Measurements from ENCODE around the gene SYT1. TPM values are rescaled to one million over a fixed set of nuclear protein-coding genes. Genes with fewer than 3 reads are reported as not detected.

The SYT1 gene
- total and polyA plus RNA-seq, 2 donors (not counting 3 experiments of a cell fraction or from before 2014, with no cell fraction given), result 3.2 to 15.3 TPM

DNA sequence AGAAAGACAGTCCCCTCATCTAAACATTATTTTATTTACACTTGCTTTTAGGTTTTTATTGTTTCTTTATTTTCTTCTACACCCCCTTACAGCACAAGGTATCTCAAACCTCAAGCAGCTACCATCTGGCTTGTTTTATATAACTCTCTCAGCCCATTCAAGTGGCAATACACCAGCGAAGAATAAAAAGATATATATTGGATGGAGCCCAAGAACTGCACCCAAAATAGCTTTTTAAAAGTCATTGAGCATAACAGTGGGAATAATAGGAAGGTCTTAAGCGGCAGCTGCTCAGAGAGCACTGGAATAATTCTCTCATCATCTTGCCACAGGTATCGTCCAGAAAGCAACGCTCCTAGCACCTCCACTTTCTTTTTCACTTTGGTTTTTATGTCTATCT lies 322.5 kb downstream of the SYT1 start:
- dilution Hi-C loops (cut with MboI; ENCODE audit: extremely low pct_ligation_motif_present, low sequenced_read_pairs), result no loop called here

More for the DNA sequence above, 322.5 kb downstream of the SYT1 start:
- Histone ChIP-seq H4K20me1 (replicated peaks; ENCODE audit: control insufficient read depth, extremely low read depth, insufficient read depth, low read length) (no peaks in the 10 kb centered on the region), H3K4me2 (ENCODE audit: insufficient read depth, low read length) (no peak overlapping the region), H3K79me2 (ENCODE audit: control insufficient read depth, insufficient read depth, low read length) (no peaks in the 10 kb centered on the region), H3K9ac (replicated peaks; ENCODE audit: extremely low read depth, insufficient read depth, low read length) (no peak overlapping the region), H3K4me1 (ENCODE audit: control insufficient read depth, extremely low read depth, insufficient read depth, low read length) (peaks cover 19% of the 10 kb centered on the region), H3K9me3 (replicated peaks; ENCODE audit: control insufficient read depth, insufficient read depth, low read length) (no peaks in the 10 kb centered on the region), H3K4me3 (replicated peaks in 1 of 3; ENCODE audit: insufficient read depth in 1 of 3, low read depth in 1 of 3, low read length in 3 of 3) (no peak overlapping the region), H2AFZ (ENCODE audit: low read depth, low read length) (no peak overlapping the region), H3K36me3 (ENCODE audit: control insufficient read depth in 2 of 2, extremely low read depth in 1 of 2, insufficient read depth in 2 of 2, low read length in 2 of 2) (no peaks in the 10 kb centered on the region), H3K27ac (ENCODE audit: insufficient read depth, low read depth, low read length) (no peak overlapping the region), H3K27me3 (ENCODE audit: control insufficient read depth in 2 of 2, insufficient read depth in 2 of 2, low read length in 2 of 2) (no peaks in the 10 kb centered on the region), H3K9me1 (replicated peaks; ENCODE audit: control insufficient read depth, extremely low read depth, insufficient read depth, low read length) (no peaks in the 10 kb centered on the region)
- no TSS peak for BruUV-seq (replicated peaks)
- intact Hi-C loops (cut with micrococcal nuclease), result no loop called here
- CTCF ChIA-PET, result interaction anchor here (0.8 to 1.2 kb wide), 2 partner anchors 12 to 20 kb away, joined by 3 to 7 read pairs; no protein-coding TSS in a partner anchor
- DNase-seq (ENCODE audit: low read depth, low spot score) (no peak), FAIRE-seq (no peak)
- POLR2A ChIA-PET, result interaction anchor here (0.5 kb wide), 1 partner anchor 792 kb away, joined by 3 read pairs; no protein-coding TSS in a partner anchor
- TF ChIP-seq EZH2 (IDR thresholded peaks at IDR 0.05; ENCODE audit: borderline replicate concordance, low read depth, low read length, severe bottlenecking), result no peak
- TF ChIP-seq FOS (IDR thresholded peaks at IDR 0.05; ENCODE audit: borderline replicate concordance, insufficient read depth, low read length), result no peak
- TF ChIP-seq JUN (IDR thresholded peaks at IDR 0.05; ENCODE audit: borderline replicate concordance, insufficient read depth, insufficient read length, low read depth), result no peak
- no peak for TF ChIP-seq GATA2 (IDR thresholded peaks at IDR 0.05; ENCODE audit: insufficient read depth, insufficient read length, low read depth, low read length)
- no peak for TF ChIP-seq MYC (IDR thresholded peaks at IDR 0.05; ENCODE audit: low read depth, low read length)
- TF ChIP-seq, protein P1, sequence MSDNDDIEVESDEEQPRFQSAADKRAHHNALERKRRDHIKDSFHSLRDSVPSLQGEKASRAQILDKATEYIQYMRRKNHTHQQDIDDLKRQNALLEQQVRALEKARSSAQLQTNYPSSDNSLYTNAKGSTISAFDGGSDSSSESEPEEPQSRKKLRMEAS (IDR thresholded peaks at IDR 0.05; ENCODE audit: insufficient read depth, insufficient read length), result no peak
- no peak for TF ChIP-seq POLR2AphosphoS5 (IDR thresholded peaks at IDR 0.05; ENCODE audit: insufficient read depth, low read depth, low read length)
- no peak for TF ChIP-seq POLR2A (IDR thresholded peaks at IDR 0.05; ENCODE audit: low read depth, low read length)
- TF ChIP-seq, protein P2, sequence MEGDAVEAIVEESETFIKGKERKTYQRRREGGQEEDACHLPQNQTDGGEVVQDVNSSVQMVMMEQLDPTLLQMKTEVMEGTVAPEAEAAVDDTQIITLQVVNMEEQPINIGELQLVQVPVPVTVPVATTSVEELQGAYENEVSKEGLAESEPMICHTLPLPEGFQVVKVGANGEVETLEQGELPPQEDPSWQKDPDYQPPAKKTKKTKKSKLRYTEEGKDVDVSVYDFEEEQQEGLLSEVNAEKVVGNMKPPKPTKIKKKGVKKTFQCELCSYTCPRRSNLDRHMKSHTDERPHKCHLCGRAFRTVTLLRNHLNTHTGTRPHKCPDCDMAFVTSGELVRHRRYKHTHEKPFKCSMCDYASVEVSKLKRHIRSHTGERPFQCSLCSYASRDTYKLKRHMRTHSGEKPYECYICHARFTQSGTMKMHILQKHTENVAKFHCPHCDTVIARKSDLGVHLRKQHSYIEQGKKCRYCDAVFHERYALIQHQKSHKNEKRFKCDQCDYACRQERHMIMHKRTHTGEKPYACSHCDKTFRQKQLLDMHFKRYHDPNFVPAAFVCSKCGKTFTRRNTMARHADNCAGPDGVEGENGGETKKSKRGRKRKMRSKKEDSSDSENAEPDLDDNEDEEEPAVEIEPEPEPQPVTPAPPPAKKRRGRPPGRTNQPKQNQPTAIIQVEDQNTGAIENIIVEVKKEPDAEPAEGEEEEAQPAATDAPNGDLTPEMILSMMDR (IDR thresholded peaks at IDR 0.05; ENCODE audit: extremely low read depth in 1 of 2, insufficient read depth in 1 of 2, low read depth in 1 of 2, low read length in 2 of 2), result no peak

Measured in endothelial cell of umbilical vein (primary cell).